HG03175 (cell line): ENCODE measurements around the gene SEPTIN3.

Source experiments
- ATAC-seq: cut with Tn5 transposase; IDR thresholded peaks from one replicate; pipeline ENCODE4 v1.9.1; 2021; ENCODE audit warnings: mild to moderate bottlenecking, moderate library complexity; ENCODE audit not compliant: unreplicated experiment

Gene SEPTIN3

GRCh38 chr22:42013385-42013784 lies 44.1 kb downstream of the SEPTIN3 start:
- no peak for ATAC-seq

DNA sequence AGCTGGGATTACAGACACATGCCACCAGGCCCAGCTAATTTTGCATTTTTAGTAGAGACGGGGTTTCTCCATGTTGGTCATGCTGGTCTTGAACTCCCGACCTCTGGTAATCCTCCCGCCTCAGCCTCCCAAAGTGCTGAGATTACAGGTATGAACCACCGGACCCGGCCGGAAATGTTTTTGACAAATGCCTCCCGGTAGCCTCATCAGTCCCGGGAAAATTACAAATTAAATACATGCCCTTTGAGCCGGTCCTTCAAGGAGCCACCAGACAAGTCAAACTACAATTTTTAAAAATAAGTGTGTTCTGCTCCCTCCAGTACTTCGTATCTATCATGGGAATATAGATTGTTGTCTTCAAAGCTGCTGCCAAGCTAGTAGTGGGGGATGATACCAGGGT lies 46.9 kb downstream of the SEPTIN3 start:
- ATAC-seq: no peak

GRCh38 chr22:42018224-42018623 lies 49.0 kb downstream of the SEPTIN3 start:
- ATAC-seq: no peak
